Retina (tissue), 1 donor: ENCODE data around the gene PLIN5.

Source experiments
- DNase-seq: peaks from one replicate; pipeline ENCODE4 v3.0.0-alpha.2; 2016

PLIN5 gene

GRCh38 chr19:4534836-4535658, at the start of gene PLIN5:
Gene PLIN5 (minus strand): TSS chr19:4535224. CDS start chr19:4534074, 1,150 bp downstream.
- peak; percentile 88 for DNase-seq

GRCh38 chr19:4583961-4584669, 49.1 kb upstream of the PLIN5 start:
- DNase-seq: peak; percentile 89

- no peak for DNase-seq
These were observed 48.2 kb upstream of the PLIN5 start for GRCh38 chr19:4582980-4583842.

- DNase-seq: peak; percentile 74
These were observed 46.9 kb upstream of the PLIN5 start for GRCh38 chr19:4581666-4582553.

GRCh38 chr19:4580961-4581665, 46.1 kb upstream of the PLIN5 start:
- no peak for DNase-seq

GRCh38 chr19:4580021-4580901, 45.2 kb upstream of the PLIN5 start:
- no peak for DNase-seq

GRCh38 chr19:4579389-4579788, 44.4 kb upstream of the PLIN5 start:
- no peak for DNase-seq

GRCh38 chr19:4578552-4579248, 43.7 kb upstream of the PLIN5 start:
- DNase-seq: no peak

GRCh38 chr19:4577020-4577782, 42.2 kb upstream of the PLIN5 start:
- no peak for DNase-seq

- DNase-seq: peak; percentile 71
These were observed 41.3 kb upstream of the PLIN5 start for GRCh38 chr19:4576016-4576933.

GRCh38 chr19:4575267-4576015, 40.4 kb upstream of the PLIN5 start:
- no peak for DNase-seq

GRCh38 chr19:4573682-4574081, 38.7 kb upstream of the PLIN5 start:
- DNase-seq: no peak

GRCh38 chr19:4571305-4571917, 36.4 kb upstream of the PLIN5 start:
- no peak for DNase-seq

- DNase-seq: no peak
These were observed 35.9 kb upstream of the PLIN5 start for GRCh38 chr19:4570916-4571304.

GRCh38 chr19:4570402-4570801, 35.4 kb upstream of the PLIN5 start:
- DNase-seq: no peak

- no peak for DNase-seq
These were observed 33.9 kb upstream of the PLIN5 start for GRCh38 chr19:4568886-4569285.
